ENCODE results near the gene SRMS. TPM values are rescaled to one million over a fixed set of nuclear protein-coding genes. Genes with fewer than 3 reads are reported as not detected.

SRMS gene
- total and polyA plus RNA-seq, 2 of the 13 experiments (the other 11 are each of a cell fraction or from before 2014, with no cell fraction given) = not detected

GRCh38 chr20:63495741-63496595, 51.6 kb downstream of the SRMS start:
- ATAC-seq = peak; percentile 68
- H3K9me3 ChIP-seq (ENCODE audit: low read length) = no peaks in the 10 kb centered on the region
- H3K9ac ChIP-seq (ENCODE audit: insufficient read depth, low read depth, low read length) = no peak overlapping the region
- H2AFZ ChIP-seq (ENCODE audit: low read length) = no peak overlapping the region
- H3K27me3 ChIP-seq (ENCODE audit: control insufficient read depth in 1 of 2, insufficient read depth in 2 of 2, low read length in 2 of 2) = peaks cover 34 to 65% of the 10 kb centered on the region in 2 experiments
- intact Hi-C loops (cut with micrococcal nuclease; ENCODE audit: unreplicated experiment) (no loop called here), in situ Hi-C loops (cut with HindIII; ENCODE audit: extremely low pct_ligation_motif_present, low pct_unique_long_range_greater_than_20kb) (no loop called here)
- POLR2A ChIA-PET = no interaction called here
- no peak overlapping the region for H3K27ac ChIP-seq (ENCODE audit: extremely low read length, insufficient read depth, low read length)
- BruUV-seq (replicated peaks) = no TSS peak
- peak; percentile 46 for FAIRE-seq
- 0 out of 2 replicates have a peak, but pooled peaks cover 5% of the 10 kb centered on the region for H3K4me1 ChIP-seq (ENCODE audit: insufficient read depth, low read length)
- 20% methylated on average over 30 of the region's 48 CpGs for WGBS (ENCODE audit: low lambda C conversion rate)
- peak; percentile 49 for DNase-seq (ENCODE audit: low spot score)
- no peaks in the 10 kb centered on the region for H3K36me3 ChIP-seq (replicated peaks in 1 of 2; ENCODE audit: control insufficient read depth in 1 of 2, insufficient read depth in 2 of 2, low read length in 2 of 2)
- H4K20me1 ChIP-seq (ENCODE audit: insufficient read depth, low read length) = peaks cover 6% of the 10 kb centered on the region; the same call in 1 of the 2 replicates
- CTCF ChIA-PET (ENCODE audit: low intra/inter-chr PET ratio, low total read pairs) = interaction anchor here (1.1 to 1.4 kb wide), 2 partner anchors 23 to 42 kb away, joined by 4 read pairs; partner anchors contain the start of gene PTK6
- H3K4me2 ChIP-seq (ENCODE audit: low read depth, low read length) = peak overlapping the region; percentile 58
- H3K4me3 ChIP-seq (replicated peaks in 1 of 3; ENCODE audit: insufficient read depth in 1 of 3, low read depth in 2 of 3, low read length in 3 of 3) = peak overlapping the region in 1 of 3 experiments; percentile 39; a peak in 2 of 6 replicates
- H3K79me2 ChIP-seq (ENCODE audit: insufficient read depth, low read length) = no peaks in the 10 kb centered on the region
- TF ChIP-seq MEF2D (CRISPR knock-in tag; IDR thresholded peaks at IDR 0.05) = 0 out of 2 replicates have a peak, but pooled peaks have one; percentile 23
- no peak for TF ChIP-seq ZNF101 (CRISPR knock-in tag; IDR thresholded peaks at IDR 0.05; ENCODE audit: borderline replicate concordance, low read depth)
- TF ChIP-seq ZFX (CRISPR knock-in tag; IDR thresholded peaks at IDR 0.05; ENCODE audit: low read depth) = peak; percentile 38; the same call in 1 of the 2 replicates
- TF ChIP-seq PCBP1 (IDR thresholded peaks at IDR 0.05; ENCODE audit: borderline replicate concordance, low read depth, low read length) = 0 out of 2 replicates have a peak, but pooled peaks have one; percentile 50
- TF ChIP-seq ZNF18 (CRISPR knock-in tag; IDR thresholded peaks at IDR 0.05; ENCODE audit: insufficient replicate concordance) = no peak
- TF ChIP-seq ZNF800 (CRISPR knock-in tag; IDR thresholded peaks at IDR 0.05) = no peak
- TF ChIP-seq ZNF282 (IDR thresholded peaks at IDR 0.05; ENCODE audit: partially characterized antibody) = no peak
- no peak for TF ChIP-seq PCBP2 (optimal IDR thresholded peaks at IDR 0.05; ENCODE audit: low read depth, low read length, poor library complexity, severe bottlenecking)
- TF ChIP-seq MAF1 (CRISPR knock-in tag; IDR thresholded peaks at IDR 0.05; ENCODE audit: borderline replicate concordance) = no peak
- no peak for TF ChIP-seq ZFP37 (CRISPR knock-in tag; IDR thresholded peaks at IDR 0.05; ENCODE audit: borderline replicate concordance)
- no peak for TF ChIP-seq MTF1 (CRISPR knock-in tag; IDR thresholded peaks at IDR 0.05)
- TF ChIP-seq MTERF4 (CRISPR knock-in tag; IDR thresholded peaks at IDR 0.05) = peak; percentile 73; the same call in 1 of the 2 replicates
- no peak for TF ChIP-seq BRD4 (CRISPR knock-in tag; IDR thresholded peaks at IDR 0.05)
- no peak for TF ChIP-seq BORCS8-MEF2B (CRISPR knock-in tag; IDR thresholded peaks at IDR 0.05)
- peak; percentile 92 for TF ChIP-seq EZH2 (conservative IDR thresholded peaks at IDR 0.05; ENCODE audit: low read depth, low read length)
- no peak for TF ChIP-seq ZBTB2 (CRISPR knock-in tag; IDR thresholded peaks at IDR 0.05; ENCODE audit: low read depth)
- peak; percentile 73 for TF ChIP-seq ZNF788 (CRISPR knock-in tag; IDR thresholded peaks at IDR 0.05; ENCODE audit: borderline replicate concordance)
